HG02678 (cell line): ENCODE results near the gene CALHM5.
A peak's percentile ranks its signal among the peaks of the same experiment; 100 is the strongest.

ENCODE experiments used
- ATAC-seq: cut with Tn5 transposase; IDR thresholded peaks from one replicate; pipeline ENCODE4 v1.9.1; 2021; ENCODE audit warnings: mild to moderate bottlenecking, moderate library complexity; ENCODE audit not compliant: unreplicated experiment

Gene CALHM5

GRCh38 chr6:116545651-116546050 is 34.2 kb downstream of the CALHM5 start, which contains the start of gene TRAPPC3L:
Gene TRAPPC3L (minus strand): TSS chr6:116545684. CDS start chr6:116545514, 170 bp downstream.
- no peak for ATAC-seq

- ATAC-seq = no peak
These were observed 35.9 kb downstream of the CALHM5 start for GRCh38 chr6:116547358-116547757.

- no peak for ATAC-seq
These were observed 39.4 kb downstream of the CALHM5 start for GRCh38 chr6:116550796-116551195.

GRCh38 chr6:116553451-116553850 is 42.0 kb downstream of the CALHM5 start, which contains the start of gene CALHM4:
Gene CALHM4 (plus strand): TSS chr6:116553751. CDS start chr6:116553794, 43 bp downstream.
- ATAC-seq = no peak

- no peak for ATAC-seq
These were observed 44.6 kb downstream of the CALHM5 start for GRCh38 chr6:116556065-116556464.

- no peak for ATAC-seq
These were observed 45.5 kb downstream of the CALHM5 start for GRCh38 chr6:116556814-116557415.

GRCh38 chr6:116557893-116558292 is 46.5 kb downstream of the CALHM5 start:
- no peak for ATAC-seq

GRCh38 chr6:116560130-116560529 is 48.7 kb downstream of the CALHM5 start:
- no peak for ATAC-seq

- ATAC-seq = peak; percentile 52
These were observed 50.1 kb downstream of the CALHM5 start for GRCh38 chr6:116561377-116562018.

GRCh38 chr6:116562019-116562403 is 50.6 kb downstream of the CALHM5 start:
- ATAC-seq = no peak

- no peak for ATAC-seq
These were observed 51.2 kb downstream of the CALHM5 start for GRCh38 chr6:116562614-116563013.

GRCh38 chr6:116563830-116564229 is 52.4 kb downstream of the CALHM5 start:
- no peak for ATAC-seq

- ATAC-seq = no peak
These were observed 52.9 kb downstream of the CALHM5 start for GRCh38 chr6:116564311-116564710.

GRCh38 chr6:116564921-116565872 is 53.8 kb downstream of the CALHM5 start:
- ATAC-seq = no peak

- ATAC-seq = no peak
These were observed 56.7 kb downstream of the CALHM5 start for GRCh38 chr6:116568111-116568510.

GRCh38 chr6:116568821-116569755 is 57.6 kb downstream of the CALHM5 start:
- no peak for ATAC-seq

GRCh38 chr6:116570856-116571682 is 59.6 kb downstream of the CALHM5 start, which contains the start of gene RWDD1:
Gene RWDD1 (plus strand): TSS chr6:116571504. CDS start chr6:116571583, 79 bp downstream.
- peak; percentile 93 for ATAC-seq

- ATAC-seq = no peak
These were observed 60.2 kb downstream of the CALHM5 start for GRCh38 chr6:116571683-116572000.

- ATAC-seq = no peak
These were observed 60.7 kb downstream of the CALHM5 start for GRCh38 chr6:116572162-116572561.
